Activated CD4-positive, alpha-beta T cell treated with anti-CD3 and anti-CD28 coated beads, Interleukin-10, Interleukin-2, amounts not matched to agents 100 ng/mL and 50 ng/mL, durations not matched to agents 16 hours and 8 hours (primary cell): ENCODE results near the gene CCDC144A.
"Not testable (repeated sequence)": the region's sequence is repeated elsewhere in the genome, so short reads cannot be mapped to it uniquely, and the experiment has no call there.

Experiments
- DNase-seq: peaks from one replicate; pipeline ENCODE4 v3.0.0-alpha.2; 2020

CCDC144A gene

GRCh38 chr17:16758177-16758576 lies 68.1 kb downstream of the CCDC144A start:
- DNase-seq, result not testable (repeated sequence)

- DNase-seq, result not testable (repeated sequence)
Observed at GRCh38 chr17:16768290-16769175, 78.5 kb downstream of the CCDC144A start.

- DNase-seq, result not testable (repeated sequence)
Observed at GRCh38 chr17:16772394-16773145, 82.5 kb downstream of the CCDC144A start.

- not testable (repeated sequence) for DNase-seq
Observed at GRCh38 chr17:16773146-16773522, 83.1 kb downstream of the CCDC144A start.

GRCh38 chr17:16787851-16788250 lies 97.8 kb downstream of the CCDC144A start:
- DNase-seq, result not testable (repeated sequence)

- not testable (repeated sequence) for DNase-seq
Observed at GRCh38 chr17:16788889-16789536, 99.0 kb downstream of the CCDC144A start.

GRCh38 chr17:16789622-16790021 lies 99.6 kb downstream of the CCDC144A start:
- DNase-seq, result not testable (repeated sequence)

- DNase-seq, result not testable (repeated sequence)
Observed at GRCh38 chr17:16790313-16790871, 100.4 kb downstream of the CCDC144A start.

- DNase-seq, result not testable (repeated sequence)
Observed at GRCh38 chr17:16794215-16794614, 104.2 kb downstream of the CCDC144A start.

- not testable (repeated sequence) for DNase-seq
Observed at GRCh38 chr17:16795894-16796293, 105.9 kb downstream of the CCDC144A start.

- not testable (repeated sequence) for DNase-seq
Observed at GRCh38 chr17:16804851-16805250, 114.8 kb downstream of the CCDC144A start.

GRCh38 chr17:16806599-16806998 lies 116.6 kb downstream of the CCDC144A start:
- DNase-seq, result not testable (repeated sequence)

GRCh38 chr17:16807620-16808019 lies 117.6 kb downstream of the CCDC144A start:
- not testable (repeated sequence) for DNase-seq

GRCh38 chr17:16810236-16810635 lies 120.2 kb downstream of the CCDC144A start:
- not testable (repeated sequence) for DNase-seq

- not testable (repeated sequence) for DNase-seq
Observed at GRCh38 chr17:16812126-16812525, 122.1 kb downstream of the CCDC144A start.

- no peak for DNase-seq
Observed at GRCh38 chr17:16814439-16814838, 124.4 kb downstream of the CCDC144A start.

- DNase-seq, result no peak
Observed at GRCh38 chr17:16817201-16817600, 127.2 kb downstream of the CCDC144A start.

GRCh38 chr17:16817940-16818339 lies 127.9 kb downstream of the CCDC144A start:
- not testable (repeated sequence) for DNase-seq

- DNase-seq, result no peak
Observed at GRCh38 chr17:16818340-16818739, 128.3 kb downstream of the CCDC144A start.

GRCh38 chr17:16818821-16819683 lies 129.0 kb downstream of the CCDC144A start:
- DNase-seq, result no peak

GRCh38 chr17:16820161-16820877 lies 130.3 kb downstream of the CCDC144A start:
- DNase-seq, result no peak
